ENCODE results near the gene ZNF268. TPM values are rescaled to one million over a fixed set of nuclear protein-coding genes. Genes with fewer than 3 reads are reported as not detected.

The ZNF268 gene
- total and polyA plus RNA-seq, 2 of the 8 experiments (the other 6 are each of a cell fraction or from before 2014, with no cell fraction given) = 6.3 to 22.3 TPM

- no peak overlapping the region for H3K18ac ChIP-seq (ENCODE audit: extremely low read depth, low read length)
- H2BK20ac ChIP-seq (ENCODE audit: low read length) = no peak overlapping the region
- 96% methylated on average over 2 of the region's 2 CpGs; no CpG with 5 or more reads in 1 of the 2 experiments for WGBS, 2 experiments (ENCODE audit: extremely low coverage in 1 of 2, insufficient coverage in 1 of 2, insufficient read length in 1 of 2, insufficient replicate concordance in 2 of 2, low coverage in 1 of 2, low lambda C conversion rate in 2 of 2, missing lambda C conversion rate in 1 of 2)
- H3K27ac ChIP-seq (ENCODE audit: low read depth, low read length) = no peak overlapping the region
- H2BK12ac ChIP-seq (ENCODE audit: low read depth, low read length) = no peak overlapping the region
- DNase-seq (ENCODE audit: low read depth in 1 of 2, low spot score in 2 of 2) = no peak
- H4K20me1 ChIP-seq (replicated peaks in 1 of 2; ENCODE audit: control insufficient read depth in 1 of 2, insufficient read depth in 2 of 2, low read length in 2 of 2) = no peaks in the 10 kb centered on the region
- H3K4me1 ChIP-seq (replicated peaks in 1 of 4; ENCODE audit: control insufficient read depth in 3 of 4, insufficient read depth in 4 of 4, low read length in 3 of 4) = no peaks in the 10 kb centered on the region
- peaks cover 4 to 14% of the 10 kb centered on the region in 2 experiments; a peak in 2 of 4 replicates for H3K79me2 ChIP-seq (ENCODE audit: control insufficient read depth in 1 of 2, insufficient read depth in 2 of 2, low read length in 2 of 2)
- peaks cover 47 to 50% of the 10 kb centered on the region in 2 experiments for H3K9me3 ChIP-seq (ENCODE audit: insufficient read depth in 2 of 2, low read depth in 1 of 2, low read length in 1 of 2)
- ChIA-PET POLR2A (ENCODE audit: partially characterized antibody) (interaction anchor here (0.6 kb wide), 1 partner anchor 12 kb away, joined by 3 read pairs; no protein-coding TSS in a partner anchor), CTCF (ENCODE audit: partially characterized antibody) (no interaction called here)
- H3K9ac ChIP-seq (replicated peaks in 1 of 4; ENCODE audit: extremely low read depth in 1 of 4, low read depth in 3 of 4, low read length in 3 of 4) = no peak overlapping the region
- H2AFZ ChIP-seq (ENCODE audit: low read length) = no peak overlapping the region
- H3K14ac ChIP-seq (ENCODE audit: insufficient read length) = no peak overlapping the region
- H4K8ac ChIP-seq (ENCODE audit: extremely low read depth, insufficient read depth, low read length) = no peak overlapping the region
- H3K36me3 ChIP-seq (ENCODE audit: control insufficient read depth in 2 of 4, insufficient read depth in 4 of 4, low read length in 3 of 4) = peaks cover 7 to 69% (median 42%) of the 10 kb centered on the region in 4 experiments; a peak in 7 of 8 replicates
- no peaks in the 10 kb centered on the region for H3K27me3 ChIP-seq (replicated peaks in 1 of 4; ENCODE audit: control insufficient read depth in 3 of 4, extremely low read depth in 1 of 4, insufficient read depth in 3 of 4, low read length in 3 of 4)
- H3K4me3 ChIP-seq (ENCODE audit: extremely low read depth in 1 of 4, insufficient read depth in 2 of 4, low read depth in 3 of 4, low read length in 4 of 4) = no peak overlapping the region
- H3K23ac ChIP-seq (ENCODE audit: insufficient read length) = no peak overlapping the region
- H3K23me2 ChIP-seq (ENCODE audit: low read depth, low read length) = no peaks in the 10 kb centered on the region
- no peak overlapping the region for H4K91ac ChIP-seq (replicated peaks; ENCODE audit: insufficient read length, low read length)
- no peak overlapping the region for H4K5ac ChIP-seq (ENCODE audit: insufficient read length, low read depth, low read length)
- H2BK15ac ChIP-seq (ENCODE audit: low read length) = no peak overlapping the region
- no peak overlapping the region for H3K4me2 ChIP-seq (ENCODE audit: insufficient read depth in 1 of 2, low read depth in 2 of 2, low read length in 2 of 2)
- FAIRE-seq = no peak
- no peak overlapping the region for H2BK5ac ChIP-seq (ENCODE audit: low read depth, low read length)
- no peak overlapping the region for H2BK120ac ChIP-seq (replicated peaks; ENCODE audit: low read depth, low read length)
- no peak overlapping the region for H3K56ac ChIP-seq (replicated peaks; ENCODE audit: insufficient read length, low read depth, low read length)
- TF ChIP-seq KDM5A (IDR thresholded peaks at IDR 0.05; ENCODE audit: low read length) (no peak), SP4 (IDR thresholded peaks at IDR 0.05; ENCODE audit: low read length) (no peak), KDM1A (IDR thresholded peaks at IDR 0.05; ENCODE audit: borderline replicate concordance, low read length) (no peak), SIRT6 (IDR thresholded peaks at IDR 0.05; ENCODE audit: low read length) (no peak), CBX8 (IDR thresholded peaks at IDR 0.05; ENCODE audit: borderline replicate concordance, low read depth, low read length) (no peak), HDAC2 (IDR thresholded peaks at IDR 0.05; ENCODE audit: borderline replicate concordance in 1 of 2, low read depth in 2 of 2, low read length in 2 of 2) (no peak)
- H3K4ac ChIP-seq (replicated peaks; ENCODE audit: insufficient read length, low read depth, low read length) = no peak overlapping the region
- no peak overlapping the region for H2AK5ac ChIP-seq (ENCODE audit: low read depth, low read length)
- H3K79me1 ChIP-seq (ENCODE audit: low read depth, low read length) = no peaks in the 10 kb centered on the region
Measured at GRCh38 chr12:133135747-133136146, 45.5 kb upstream of the ZNF268 start.

Data from H1 (cell line).